ENCODE data around the gene DBN1.

GRCh38 chr5:177508837-177509236, 35.4 kb upstream of the DBN1 start:
- TF ChIP-seq EP300 (IDR thresholded peaks at IDR 0.05; ENCODE audit: borderline replicate concordance in 1 of 2, low read depth in 1 of 2, low read length in 1 of 2) (no peak), REST (IDR thresholded peaks at IDR 0.05; ENCODE audit: low read depth, low read length) (no peak)

All from SK-N-SH (cell line).